SK-N-MC (cell line): Measurements from ENCODE around the gene ZBTB14.

ENCODE experiments used
- DNase-seq: peaks from one replicate; pipeline ENCODE4 v3.0.0-alpha.2; 2011; ENCODE audit warnings: low read depth, low spot score
- H3K27ac ChIP-seq: fragments of 200-600 bp; sonication (generic); 2 replicates; pipeline ENCODE4 v1.5.1; 2016; ENCODE audit warnings: mixed run types
- H3K36me3 ChIP-seq: fragments of 200-600 bp; sonication (generic); 2 replicates; pipeline ENCODE4 v1.6.1; 2017; ENCODE audit warnings: antibody characterized with exemption, low read length, mixed read lengths; ENCODE audit not compliant: insufficient read depth
- H3K4me3 ChIP-seq: fragments of 200-600 bp; sonication (generic); 2 replicates; pipeline ENCODE4 v1.5.1; 2016
- H3K9ac ChIP-seq: fragments of 200-600 bp; sonication (generic); 2 replicates; pipeline ENCODE4 v1.8.0; 2017; ENCODE audit warnings: mixed run types, mixed read lengths; ENCODE audit not compliant: insufficient read length
- H3K9me3 ChIP-seq: fragments of 200-600 bp; sonication (generic); 2 replicates; pipeline ENCODE4 v1.6.1; 2017; ENCODE audit warnings: low read depth, mild to moderate bottlenecking, antibody characterized with exemption, low read length, moderate library complexity, mixed read lengths
- EZH2 ChIP-seq: fragments of 200-600 bp; sonication (generic); IDR thresholded peaks from one replicate; pipeline ENCODE4 v1.6.1; 2017; ENCODE audit warnings: antibody characterized with exemption
- FOXP2 ChIP-seq: optimal IDR thresholded peaks from 2 replicates; pipeline ENCODE3; 2011; ENCODE audit warnings: mild to moderate bottlenecking, moderate library complexity; ENCODE audit not compliant: insufficient read depth; ENCODE audit errors: extremely low read length, control extremely low read depth
- POLR2AphosphoS5 ChIP-seq: IDR thresholded peaks from 2 replicates; pipeline ENCODE4 v1.6.1; 2012; ENCODE audit warnings: mild to moderate bottlenecking, low read depth, low read length, borderline replicate concordance

ZBTB14 gene, protein sequence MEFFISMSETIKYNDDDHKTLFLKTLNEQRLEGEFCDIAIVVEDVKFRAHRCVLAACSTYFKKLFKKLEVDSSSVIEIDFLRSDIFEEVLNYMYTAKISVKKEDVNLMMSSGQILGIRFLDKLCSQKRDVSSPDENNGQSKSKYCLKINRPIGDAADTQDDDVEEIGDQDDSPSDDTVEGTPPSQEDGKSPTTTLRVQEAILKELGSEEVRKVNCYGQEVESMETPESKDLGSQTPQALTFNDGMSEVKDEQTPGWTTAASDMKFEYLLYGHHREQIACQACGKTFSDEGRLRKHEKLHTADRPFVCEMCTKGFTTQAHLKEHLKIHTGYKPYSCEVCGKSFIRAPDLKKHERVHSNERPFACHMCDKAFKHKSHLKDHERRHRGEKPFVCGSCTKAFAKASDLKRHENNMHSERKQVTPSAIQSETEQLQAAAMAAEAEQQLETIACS

DNA sequence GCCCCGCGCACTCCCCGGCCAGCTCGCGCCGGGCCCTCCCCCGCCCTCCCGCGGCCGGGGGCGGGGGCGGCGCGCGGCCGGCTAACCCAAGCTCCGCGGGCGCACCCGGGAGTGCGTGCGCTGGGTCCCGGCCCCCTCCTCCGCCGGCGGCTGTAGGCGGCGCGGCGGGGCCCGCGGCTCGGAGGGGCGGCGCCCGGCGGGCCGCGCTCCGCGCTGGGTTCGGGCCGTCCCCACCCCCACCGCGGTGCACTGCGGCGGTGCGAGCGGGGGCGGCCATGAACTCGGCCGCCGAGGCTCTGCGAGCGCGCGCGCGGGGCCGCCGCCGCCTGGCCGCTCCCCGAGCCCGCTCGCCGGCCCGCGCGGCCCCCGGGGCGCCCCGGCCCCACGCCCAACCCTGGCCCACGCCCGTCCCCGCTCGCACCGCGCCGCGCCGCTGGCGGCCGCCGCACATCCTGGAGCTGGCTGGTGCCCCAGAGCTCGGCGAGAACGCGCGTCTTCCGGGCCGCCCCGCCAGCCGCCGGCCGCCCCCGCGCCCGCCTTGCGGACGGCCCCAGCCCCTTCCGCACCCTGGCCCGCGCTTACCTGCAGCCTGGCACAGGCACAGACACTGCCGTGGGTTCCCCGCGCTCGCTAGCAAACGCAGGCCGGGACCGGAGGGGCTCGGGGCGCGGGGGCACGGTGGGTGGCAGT, at the start of gene ZBTB14:
Gene ZBTB14 (minus strand): TSS at position 496 of the 690 bp plus-strand sequence. CDS start 2,480 bp downstream, outside the sequence.
- Histone ChIP-seq H3K27ac (peak within 1 kb of the TSS; percentile 92), H3K4me3 (peak within 1 kb of the TSS; percentile 90), H3K9me3 (no peaks in the 10 kb centered on the region), H3K9ac (peak within 1 kb of the TSS; percentile 86), H3K36me3 (peaks cover 23% of the 10 kb centered on the region; the same call in 1 of the 2 replicates)
- no peak for DNase-seq
- TF ChIP-seq POLR2AphosphoS5 (no peak), EZH2 (no peak), FOXP2 (no peak)

- no peak overlapping the region for H3K4me3 ChIP-seq
- TF ChIP-seq FOXP2 (no peak), POLR2AphosphoS5 (no peak), EZH2 (no peak)
Observed at GRCh38 chr18:5339202-5339834, 43.8 kb upstream of the ZBTB14 start.

DNA sequence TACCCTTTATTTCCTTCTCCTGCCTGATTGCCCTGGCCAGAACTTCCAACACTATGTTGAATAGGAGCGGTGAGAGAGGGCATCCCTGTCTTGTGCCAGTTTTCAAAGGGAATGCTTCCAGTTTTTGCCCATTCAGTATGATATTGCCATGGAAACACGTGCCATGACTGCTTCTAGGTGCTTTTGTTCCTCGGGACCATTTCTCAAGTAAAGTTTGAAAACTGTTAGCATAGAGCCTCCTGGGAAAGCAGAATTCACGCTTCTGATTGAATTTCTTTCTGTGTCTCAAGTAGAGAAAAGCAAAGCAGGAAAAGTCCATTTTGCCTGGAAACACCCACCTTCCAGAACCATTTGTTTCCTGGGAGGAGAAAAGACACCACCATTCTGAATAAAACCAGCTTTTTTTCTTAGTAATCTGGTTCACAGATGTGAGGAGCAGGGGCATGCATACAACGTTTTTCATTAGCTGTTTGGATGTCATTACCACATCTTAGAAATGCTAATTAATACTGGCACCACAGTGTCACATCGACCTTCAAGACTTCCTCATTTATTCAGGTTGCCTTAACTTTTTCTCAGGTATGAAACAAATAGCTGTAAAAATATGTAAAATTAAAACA, 39.0 kb upstream of the ZBTB14 start:
- no peak for TF ChIP-seq FOXP2
- TF ChIP-seq EZH2, result no peak
- no peak for TF ChIP-seq POLR2AphosphoS5
- H3K9ac ChIP-seq, result no peak overlapping the region

More at GRCh38 chr18:5339202-5339834, 43.8 kb upstream of the ZBTB14 start:
- Histone ChIP-seq H3K9me3 (no peaks in the 10 kb centered on the region), H3K9ac (no peak overlapping the region), H3K36me3 (no peaks in the 10 kb centered on the region), H3K27ac (no peak overlapping the region)
- no peak for DNase-seq

GRCh38 chr18:5318061-5318700, 22.7 kb upstream of the ZBTB14 start:
- TF ChIP-seq POLR2AphosphoS5, result no peak
- TF ChIP-seq EZH2, result no peak
- no peak for TF ChIP-seq FOXP2
- Histone ChIP-seq H3K27ac (no peak overlapping the region), H3K4me3 (no peak overlapping the region), H3K9me3 (no peaks in the 10 kb centered on the region), H3K36me3 (no peaks in the 10 kb centered on the region), H3K9ac (no peak overlapping the region)
- DNase-seq, result no peak

More for the DNA sequence above, 39.0 kb upstream of the ZBTB14 start:
- Histone ChIP-seq H3K9me3 (no peaks in the 10 kb centered on the region), H3K4me3 (no peak overlapping the region), H3K36me3 (no peaks in the 10 kb centered on the region), H3K27ac (no peak overlapping the region)
- DNase-seq, result no peak

GRCh38 chr18:5317186-5317585, 21.7 kb upstream of the ZBTB14 start:
- no peak for DNase-seq
- TF ChIP-seq EZH2, result no peak
- TF ChIP-seq FOXP2, result no peak
- TF ChIP-seq POLR2AphosphoS5, result no peak
- Histone ChIP-seq H3K9me3 (no peaks in the 10 kb centered on the region), H3K4me3 (no peak overlapping the region), H3K9ac (no peak overlapping the region), H3K27ac (no peak overlapping the region), H3K36me3 (no peaks in the 10 kb centered on the region)

GRCh38 chr18:5315838-5316237, 20.3 kb upstream of the ZBTB14 start:
- Histone ChIP-seq H3K4me3 (no peak overlapping the region), H3K36me3 (no peaks in the 10 kb centered on the region), H3K9ac (no peak overlapping the region), H3K9me3 (no peaks in the 10 kb centered on the region), H3K27ac (no peak overlapping the region)
- no peak for TF ChIP-seq EZH2
- no peak for DNase-seq

GRCh38 chr18:5311301-5311989, 15.9 kb upstream of the ZBTB14 start:
- no peak for DNase-seq
- H3K9ac ChIP-seq, result no peak overlapping the region
- no peaks in the 10 kb centered on the region for H3K9me3 ChIP-seq
- no peaks in the 10 kb centered on the region for H3K36me3 ChIP-seq
- TF ChIP-seq POLR2AphosphoS5, result no peak
- H3K27ac ChIP-seq, result no peak overlapping the region
- no peak overlapping the region for H3K4me3 ChIP-seq
